ENCODE results near the gene SFXN3. TPM values are rescaled to one million over a fixed set of nuclear protein-coding genes. Genes with fewer than 3 reads are reported as not detected.

SFXN3 gene
- total RNA-seq, 1 experiment from 2014 or later = 27.5 TPM

DNA sequence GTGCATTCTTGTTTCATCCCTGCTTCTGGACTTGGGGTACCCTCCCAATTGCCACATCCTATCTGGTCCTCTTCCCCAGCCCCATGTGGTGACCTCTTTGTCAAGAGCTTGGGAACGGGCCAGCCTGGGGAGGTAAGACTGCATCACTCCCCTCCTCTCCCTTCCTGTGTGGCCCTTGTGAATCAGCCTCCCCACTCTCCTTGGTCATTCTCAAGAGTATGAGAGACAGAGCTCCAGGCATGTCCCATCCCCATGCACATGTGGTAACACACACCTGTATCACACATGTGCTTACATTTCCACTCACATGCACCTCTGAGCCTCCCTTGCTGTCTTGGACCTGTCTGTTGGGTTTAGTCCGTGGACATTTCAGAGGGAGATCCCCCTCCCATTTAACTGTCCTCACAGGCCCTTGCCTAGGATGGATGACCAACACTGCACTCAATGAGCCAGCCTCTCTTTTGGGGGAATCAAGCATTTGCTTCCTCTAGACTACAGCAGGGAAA lies 46.3 kb upstream of the SFXN3 start:
- Mint-ChIP-seq H3K9me3 (ENCODE audit: low read depth, unreplicated experiment) (no peaks in the 10 kb centered on the region), H3K36me3 (ENCODE audit: insufficient read depth, unreplicated experiment) (peaks cover 21% of the 10 kb centered on the region), H3K27me3 (ENCODE audit: unreplicated experiment) (no peaks in the 10 kb centered on the region), H3K27ac (ENCODE audit: unreplicated experiment) (no peak overlapping the region), H3K4me3 (ENCODE audit: low read depth, unreplicated experiment) (no peak overlapping the region), H3K4me1 (ENCODE audit: low read depth, unreplicated experiment) (no peaks in the 10 kb centered on the region)
- CTCF ChIA-PET = interaction anchor here (0.8 kb wide), 1 partner anchor 50 kb away, joined by 3 read pairs; no protein-coding TSS in a partner anchor
- TF ChIP-seq, protein P1, sequence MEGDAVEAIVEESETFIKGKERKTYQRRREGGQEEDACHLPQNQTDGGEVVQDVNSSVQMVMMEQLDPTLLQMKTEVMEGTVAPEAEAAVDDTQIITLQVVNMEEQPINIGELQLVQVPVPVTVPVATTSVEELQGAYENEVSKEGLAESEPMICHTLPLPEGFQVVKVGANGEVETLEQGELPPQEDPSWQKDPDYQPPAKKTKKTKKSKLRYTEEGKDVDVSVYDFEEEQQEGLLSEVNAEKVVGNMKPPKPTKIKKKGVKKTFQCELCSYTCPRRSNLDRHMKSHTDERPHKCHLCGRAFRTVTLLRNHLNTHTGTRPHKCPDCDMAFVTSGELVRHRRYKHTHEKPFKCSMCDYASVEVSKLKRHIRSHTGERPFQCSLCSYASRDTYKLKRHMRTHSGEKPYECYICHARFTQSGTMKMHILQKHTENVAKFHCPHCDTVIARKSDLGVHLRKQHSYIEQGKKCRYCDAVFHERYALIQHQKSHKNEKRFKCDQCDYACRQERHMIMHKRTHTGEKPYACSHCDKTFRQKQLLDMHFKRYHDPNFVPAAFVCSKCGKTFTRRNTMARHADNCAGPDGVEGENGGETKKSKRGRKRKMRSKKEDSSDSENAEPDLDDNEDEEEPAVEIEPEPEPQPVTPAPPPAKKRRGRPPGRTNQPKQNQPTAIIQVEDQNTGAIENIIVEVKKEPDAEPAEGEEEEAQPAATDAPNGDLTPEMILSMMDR (IDR thresholded peaks at IDR 0.05; ENCODE audit: unreplicated experiment) = no peak
- BruUV-seq (replicated peaks) = no TSS peak
- intact Hi-C loops (cut with micrococcal nuclease; ENCODE audit: unreplicated experiment) = no loop called here
- no peak for DNase-seq

DNA sequence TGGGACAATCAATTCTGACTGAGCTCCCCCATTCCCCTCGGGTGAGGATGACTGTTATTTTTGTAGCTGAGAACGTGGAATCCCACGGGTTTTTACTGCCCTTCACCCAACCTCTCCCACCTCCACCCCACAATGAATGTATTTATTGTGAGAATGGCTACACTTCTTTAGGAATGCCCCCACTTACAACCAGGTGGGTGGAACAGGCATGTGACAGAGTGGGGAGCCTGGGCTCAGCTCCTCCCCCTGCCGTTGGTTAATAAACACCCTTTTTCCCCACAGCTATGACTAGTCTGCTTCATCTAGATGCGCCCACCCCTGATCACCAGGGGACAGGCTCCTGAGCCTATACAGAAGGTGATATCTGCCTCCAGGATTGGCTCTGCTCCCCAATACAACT lies 45.7 kb upstream of the SFXN3 start:
- no peak for DNase-seq
- Mint-ChIP-seq H3K4me3 (ENCODE audit: low read depth, unreplicated experiment) (no peak overlapping the region), H3K4me1 (ENCODE audit: low read depth, unreplicated experiment) (no peaks in the 10 kb centered on the region), H3K27me3 (ENCODE audit: unreplicated experiment) (no peaks in the 10 kb centered on the region), H3K9me3 (ENCODE audit: low read depth, unreplicated experiment) (no peaks in the 10 kb centered on the region), H3K36me3 (ENCODE audit: insufficient read depth, unreplicated experiment) (peaks cover 21% of the 10 kb centered on the region), H3K27ac (ENCODE audit: unreplicated experiment) (no peak overlapping the region)
- intact Hi-C loops (cut with micrococcal nuclease; ENCODE audit: unreplicated experiment) = no loop called here
- CTCF ChIA-PET = interaction anchor here (0.8 kb wide), 1 partner anchor 51 kb away, joined by 3 read pairs; no protein-coding TSS in a partner anchor
- TF ChIP-seq, protein P1 (IDR thresholded peaks at IDR 0.05; ENCODE audit: unreplicated experiment) = no peak
- no TSS peak for BruUV-seq (replicated peaks)

DNA sequence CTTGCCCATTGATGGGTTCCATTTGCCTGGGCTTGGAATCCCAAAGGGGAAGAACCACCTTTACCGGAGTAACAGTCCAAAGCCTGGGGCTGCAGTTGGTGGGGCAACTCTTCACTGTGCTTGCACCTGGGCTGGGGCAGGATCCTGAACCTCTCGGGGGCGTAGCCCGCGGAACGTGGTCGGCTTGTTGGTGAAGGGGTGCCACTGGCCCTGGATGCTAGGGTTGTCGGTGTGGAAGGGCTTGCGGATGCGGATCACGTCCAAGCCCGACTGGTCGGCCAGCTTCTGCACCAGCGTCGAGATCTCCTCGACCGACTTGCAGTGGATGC lies 44.4 kb upstream of the SFXN3 start:
- H3K4me1 Mint-ChIP-seq (ENCODE audit: low read depth, unreplicated experiment) = no peaks in the 10 kb centered on the region
- TF ChIP-seq, protein P1 (IDR thresholded peaks at IDR 0.05; ENCODE audit: unreplicated experiment) = no peak
- TSS peak; percentile 90 for BruUV-seq (replicated peaks)
- no peaks in the 10 kb centered on the region for H3K27me3 Mint-ChIP-seq (ENCODE audit: unreplicated experiment)
- CTCF ChIA-PET = no interaction called here
- intact Hi-C loops (cut with micrococcal nuclease; ENCODE audit: unreplicated experiment) = no loop called here
- no peaks in the 10 kb centered on the region for H3K9me3 Mint-ChIP-seq (ENCODE audit: low read depth, unreplicated experiment)
- DNase-seq = no peak
- H3K36me3 Mint-ChIP-seq (ENCODE audit: insufficient read depth, unreplicated experiment) = peaks cover 33% of the 10 kb centered on the region
- no peak overlapping the region for H3K27ac Mint-ChIP-seq (ENCODE audit: unreplicated experiment)
- peak overlapping the region; percentile 98 for H3K4me3 Mint-ChIP-seq (ENCODE audit: low read depth, unreplicated experiment)

DNA sequence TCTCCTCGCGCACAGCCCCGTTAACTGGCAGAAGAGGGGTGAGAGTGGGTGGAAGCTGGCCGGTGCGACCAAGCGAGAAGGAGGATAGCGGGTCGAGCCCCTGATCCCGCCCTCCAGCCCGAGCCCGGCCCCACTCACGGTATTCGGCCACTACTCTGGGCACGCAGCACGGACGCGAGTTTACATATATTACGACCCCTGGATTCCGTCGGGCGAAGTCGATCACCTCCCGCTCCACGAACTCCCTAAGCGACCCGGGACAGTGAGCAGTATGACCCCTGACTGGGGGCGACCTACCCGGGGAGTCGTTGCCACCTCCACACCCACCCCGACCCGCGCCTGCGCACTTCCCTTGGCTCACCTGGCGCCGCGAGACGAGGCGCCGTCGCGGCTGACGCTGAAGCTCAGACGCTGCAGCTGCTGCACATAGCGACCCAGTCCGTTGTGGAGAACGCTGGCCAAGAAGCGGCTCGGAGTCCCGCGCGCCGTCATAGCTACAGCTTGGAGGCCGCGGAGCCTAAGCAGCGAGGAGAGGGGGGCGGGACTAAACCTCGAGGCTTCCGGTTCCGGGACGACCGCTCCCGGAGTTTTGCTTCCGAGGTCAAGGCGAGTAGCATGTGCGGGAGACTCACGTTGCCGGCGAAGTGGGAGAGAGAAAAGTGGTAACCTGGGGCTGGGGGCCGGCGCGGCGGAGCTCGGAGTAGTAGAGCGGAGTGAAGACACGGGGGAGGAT lies 43.9 kb upstream of the SFXN3 start, which contains the start of the genes MRPL43 and TWNK:
MRPL43 (minus strand) TSS at position 546 of the 733 bp plus-strand sequence; CDS start at position 492, 54 bp downstream.
TWNK (plus strand) TSS at position 592 of the 733 bp plus-strand sequence. CDS start 668 bp downstream, outside the sequence.
- Mint-ChIP-seq H3K4me3 (ENCODE audit: low read depth, unreplicated experiment) (peak within 1 kb of the TSS; percentile 98), H3K36me3 (ENCODE audit: insufficient read depth, unreplicated experiment) (peaks cover 35% of the 10 kb centered on the region), H3K4me1 (ENCODE audit: low read depth, unreplicated experiment) (no peaks in the 10 kb centered on the region), H3K9me3 (ENCODE audit: low read depth, unreplicated experiment) (no peaks in the 10 kb centered on the region), H3K27me3 (ENCODE audit: unreplicated experiment) (no peaks in the 10 kb centered on the region), H3K27ac (ENCODE audit: unreplicated experiment) (peak within 1 kb of the TSS; percentile 94)
- TF ChIP-seq, protein P1 (IDR thresholded peaks at IDR 0.05; ENCODE audit: unreplicated experiment) = no peak
- no TSS peak for BruUV-seq (replicated peaks)
- CTCF ChIA-PET = interaction anchor here (0.8 to 0.9 kb wide), 2 partner anchors 17 to 27 kb away, joined by 3 read pairs; partner anchors contain the start of gene SEMA4G
- intact Hi-C loops (cut with micrococcal nuclease; ENCODE audit: unreplicated experiment) = no loop called here
- peak; percentile 79 for DNase-seq

Measured in Calu3 (cell line).